GM12801 (cell line): Measurements from ENCODE around the gene GBA3.

Source experiments
- CTCF ChIP-seq: IDR thresholded peaks from one replicate; pipeline ENCODE4 v1.5.1; 2011; ENCODE audit warnings: control low read depth; ENCODE audit not compliant: insufficient read length; ENCODE audit errors: extremely low read depth

Gene GBA3

GRCh38 chr4:22713841-22714240 is 21.1 kb downstream of the GBA3 start:
- TF ChIP-seq CTCF: no peak

- no peak for TF ChIP-seq CTCF
These were observed 26.5 kb downstream of the GBA3 start for GRCh38 chr4:22719218-22719617.

GRCh38 chr4:22720091-22720490 is 27.4 kb downstream of the GBA3 start:
- no peak for TF ChIP-seq CTCF

- no peak for TF ChIP-seq CTCF
These were observed 28.5 kb downstream of the GBA3 start for GRCh38 chr4:22721204-22721603.

GRCh38 chr4:22730021-22730420 is 37.3 kb downstream of the GBA3 start:
- no peak for TF ChIP-seq CTCF

GRCh38 chr4:22733816-22734215 is 41.1 kb downstream of the GBA3 start:
- TF ChIP-seq CTCF: no peak

GRCh38 chr4:22736912-22737311 is 44.2 kb downstream of the GBA3 start:
- TF ChIP-seq CTCF: no peak

- no peak for TF ChIP-seq CTCF
These were observed 47.2 kb downstream of the GBA3 start for GRCh38 chr4:22739968-22740367.
